ENCODE measurements around the gene NDUFA11.

DNA sequence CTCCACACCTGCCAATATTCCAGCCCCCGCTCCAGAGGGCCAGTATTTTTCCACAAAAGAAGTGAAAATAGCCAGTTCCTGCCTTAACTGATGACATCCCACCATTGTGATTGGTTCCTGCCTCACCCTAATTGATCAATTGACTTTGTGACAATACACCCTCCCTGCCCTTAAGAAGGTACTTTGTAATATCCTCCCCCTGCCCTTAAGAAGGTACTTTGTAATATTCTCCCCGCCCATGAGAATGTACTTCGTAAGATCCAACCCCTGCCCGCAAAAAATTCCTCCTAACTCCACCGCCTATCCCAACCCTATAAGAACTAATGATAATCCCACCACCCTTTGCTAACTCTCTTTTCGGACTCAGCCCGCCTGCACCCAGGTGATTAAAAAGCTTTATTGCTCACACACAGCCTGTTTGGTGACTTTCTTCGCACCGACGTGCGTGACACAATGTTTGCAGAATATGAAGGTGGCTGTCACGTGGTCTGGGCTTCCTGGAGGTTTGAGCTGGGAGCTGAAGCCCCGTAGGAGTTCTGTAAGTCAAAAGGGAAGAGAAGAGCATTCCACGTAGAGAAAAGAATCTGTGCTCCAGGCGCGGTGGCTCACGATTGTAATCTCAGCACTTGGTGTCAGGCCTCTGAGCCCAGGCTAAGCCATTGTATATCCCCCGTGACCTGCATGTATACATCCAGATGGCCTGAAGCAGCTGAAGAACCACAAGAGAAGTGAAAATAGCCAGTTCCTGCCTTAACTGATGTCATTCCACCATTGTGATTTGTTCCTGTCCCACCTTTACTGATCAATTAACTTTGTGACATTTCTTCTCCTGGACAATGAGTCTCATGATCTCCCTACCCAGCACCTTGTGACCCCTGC lies 46.1 kb downstream of the NDUFA11 start:
- TF ChIP-seq, protein P1, sequence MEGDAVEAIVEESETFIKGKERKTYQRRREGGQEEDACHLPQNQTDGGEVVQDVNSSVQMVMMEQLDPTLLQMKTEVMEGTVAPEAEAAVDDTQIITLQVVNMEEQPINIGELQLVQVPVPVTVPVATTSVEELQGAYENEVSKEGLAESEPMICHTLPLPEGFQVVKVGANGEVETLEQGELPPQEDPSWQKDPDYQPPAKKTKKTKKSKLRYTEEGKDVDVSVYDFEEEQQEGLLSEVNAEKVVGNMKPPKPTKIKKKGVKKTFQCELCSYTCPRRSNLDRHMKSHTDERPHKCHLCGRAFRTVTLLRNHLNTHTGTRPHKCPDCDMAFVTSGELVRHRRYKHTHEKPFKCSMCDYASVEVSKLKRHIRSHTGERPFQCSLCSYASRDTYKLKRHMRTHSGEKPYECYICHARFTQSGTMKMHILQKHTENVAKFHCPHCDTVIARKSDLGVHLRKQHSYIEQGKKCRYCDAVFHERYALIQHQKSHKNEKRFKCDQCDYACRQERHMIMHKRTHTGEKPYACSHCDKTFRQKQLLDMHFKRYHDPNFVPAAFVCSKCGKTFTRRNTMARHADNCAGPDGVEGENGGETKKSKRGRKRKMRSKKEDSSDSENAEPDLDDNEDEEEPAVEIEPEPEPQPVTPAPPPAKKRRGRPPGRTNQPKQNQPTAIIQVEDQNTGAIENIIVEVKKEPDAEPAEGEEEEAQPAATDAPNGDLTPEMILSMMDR (IDR thresholded peaks at IDR 0.05), result no peak
- no peak for TF ChIP-seq EP300 (IDR thresholded peaks at IDR 0.05; ENCODE audit: low read depth)
- TF ChIP-seq POLR2A (IDR thresholded peaks at IDR 0.05), result no peak
